IMR-90 (cell line): ENCODE measurements around the gene ZNF622. TPM values are rescaled to one million over a fixed set of nuclear protein-coding genes. Genes with fewer than 3 reads are reported as not detected.

Source experiments
- ATAC-seq: fragments of 200-7000 bp; cut with Tn5 transposase; 2 replicates; pipeline ENCODE4 v1.9.1; 2020; ENCODE audit warnings: low read depth, mild to moderate bottlenecking, moderate library complexity
- BruUV-seq: library from RNA; stranded (reverse); fragments of 400-500 nt; replicated peaks from 2 replicates; lab custom pipeline; 2021; lab: Mats Ljungman, UMichigan
- CTCF ChIA-PET: fragments of 300-600 bp; formaldehyde crosslinking; extraction: SDS; loops from one replicate; lab custom pipeline; 2021; ENCODE audit warnings: antibody characterized with exemption; lab: Yijun Ruan, JAX
- POLR2A ChIA-PET: fragments of 300-600 bp; sonication (Branson Sonifier 250); formaldehyde crosslinking; loops from one replicate; lab custom pipeline; 2022; ENCODE audit warnings: antibody characterized with exemption; ENCODE audit not compliant: unreplicated experiment; lab: Charles Lee
- DNase-seq: peaks from one replicate; pipeline ENCODE4 v3.0.0; 2013
- H2AFZ ChIP-seq: replicated peaks from 2 replicates; pipeline ENCODE3; 2013; ENCODE audit warnings: low read length, mild to moderate bottlenecking; ENCODE audit not compliant: poor library complexity
- H2AK5ac ChIP-seq: 2 replicates; pipeline ENCODE4 v1.6.1; 2013; ENCODE audit warnings: low read depth, low read length, inconsistent platforms
- H2AK9ac ChIP-seq: replicated peaks from 2 replicates; pipeline ENCODE3; 2013; ENCODE audit warnings: mild to moderate bottlenecking, low read depth, low read length, moderate library complexity; ENCODE audit not compliant: poor library complexity
- H2BK120ac ChIP-seq: 2 replicates; pipeline ENCODE4 v1.6.1; 2013; ENCODE audit warnings: low read depth, low read length, inconsistent platforms
- H2BK15ac ChIP-seq: 3 replicates; pipeline ENCODE4 v1.6.1; 2013; ENCODE audit warnings: low read depth, low read length, inconsistent platforms
- H2BK20ac ChIP-seq: 2 replicates; pipeline ENCODE4 v1.6.1; 2013; ENCODE audit warnings: low read depth, mild to moderate bottlenecking, inconsistent platforms, low read length, moderate library complexity
- H2BK5ac ChIP-seq: 2 replicates; pipeline ENCODE4 v1.6.1; 2013; ENCODE audit warnings: mild to moderate bottlenecking, low read depth, low read length, inconsistent platforms; ENCODE audit not compliant: poor library complexity, severe bottlenecking
- H3K14ac ChIP-seq: replicated peaks from 2 replicates; pipeline ENCODE4 v1.6.1; 2013; ENCODE audit warnings: low read depth, low read length, inconsistent platforms
- H3K18ac ChIP-seq: 2 replicates; pipeline ENCODE4 v1.6.1; 2013; ENCODE audit warnings: low read depth, low read length, control low read depth
- H3K23ac ChIP-seq: 2 replicates; pipeline ENCODE4 v1.6.1; 2013; ENCODE audit warnings: low read depth, low read length, inconsistent platforms
- H3K27ac ChIP-seq: 2 replicates; pipeline ENCODE4 v1.5.1; 2013; ENCODE audit warnings: mild to moderate bottlenecking, control low read depth, low read length; ENCODE audit not compliant: insufficient read depth
- H3K27me3 ChIP-seq: 2 replicates; pipeline ENCODE4 v1.6.1; 2013; ENCODE audit warnings: low read length; ENCODE audit not compliant: control insufficient read depth, insufficient read depth
- H3K36me3 ChIP-seq: 2 replicates; pipeline ENCODE4 v1.6.1; 2013; ENCODE audit warnings: low read length, mixed read lengths; ENCODE audit not compliant: control insufficient read depth, insufficient read depth
- H3K4ac ChIP-seq: 2 replicates; pipeline ENCODE4 v1.6.1; 2013; ENCODE audit warnings: low read depth, low read length, inconsistent platforms
- H3K4me1 ChIP-seq: 2 replicates; pipeline ENCODE4 v1.6.1; 2013; ENCODE audit warnings: low read length, mixed read lengths; ENCODE audit not compliant: control insufficient read depth, insufficient read depth
- H3K4me2 ChIP-seq: 2 replicates; pipeline ENCODE4 v1.6.1; 2013; ENCODE audit warnings: low read depth, mild to moderate bottlenecking, control low read depth, low read length, moderate library complexity
- H3K4me3 ChIP-seq: 2 replicates; pipeline ENCODE4 v1.5.1; 2013; ENCODE audit warnings: low read depth, mild to moderate bottlenecking, control low read depth, low read length, moderate library complexity; ENCODE audit not compliant: insufficient read depth
- H3K56ac ChIP-seq: 2 replicates; pipeline ENCODE4 v1.6.1; 2013; ENCODE audit warnings: low read length, inconsistent platforms; ENCODE audit not compliant: insufficient read depth; ENCODE audit errors: extremely low read depth
- H3K79me1 ChIP-seq, 2 experiments: 2 replicates each; pipeline ENCODE4 v1.6.1; 2013; ENCODE audit warnings: low read length in 2 of 2, inconsistent platforms in 1 of 2, low read depth in 1 of 2
- H3K9ac ChIP-seq: 2 replicates; pipeline ENCODE4 v1.6.1; 2013; ENCODE audit warnings: low read depth, low read length, control low read depth
- H3K9me1 ChIP-seq: 2 replicates; pipeline ENCODE4 v1.6.1; 2013; ENCODE audit warnings: low read length, inconsistent platforms; ENCODE audit not compliant: insufficient read depth
- H3K9me3 ChIP-seq: 2 replicates; pipeline ENCODE4 v1.6.1; 2013; ENCODE audit warnings: low read length; ENCODE audit not compliant: control insufficient read depth, insufficient read depth
- H4K20me1 ChIP-seq: 2 replicates; pipeline ENCODE4 v1.6.1; 2013; ENCODE audit warnings: low read length, inconsistent platforms; ENCODE audit not compliant: insufficient read depth
- H4K5ac ChIP-seq: 2 replicates; pipeline ENCODE4 v1.6.1; 2013; ENCODE audit warnings: mild to moderate bottlenecking, low read depth, low read length, control low read depth
- H4K8ac ChIP-seq, 2 experiments: 2 replicates each; pipeline ENCODE4 v1.6.1; 2013; ENCODE audit warnings: low read depth in 2 of 2, low read length in 2 of 2, control low read depth in 1 of 2, inconsistent platforms in 1 of 2
- H4K91ac ChIP-seq: 2 replicates; pipeline ENCODE4 v1.6.1; 2013; ENCODE audit warnings: low read depth, low read length, inconsistent platforms; ENCODE audit not compliant: insufficient read depth
- BHLHE40 ChIP-seq: fragments of 150-350 bp; IDR thresholded peaks from 2 replicates; pipeline ENCODE4 v1.6.1; 2016; ENCODE audit warnings: mild to moderate bottlenecking, low read depth, low read length
- CEBPB ChIP-seq: IDR thresholded peaks from 2 replicates; pipeline ENCODE4 v1.6.1; 2012; ENCODE audit warnings: low read depth, low read length, improper control_type of control experiment
- CHD1 ChIP-seq: IDR thresholded peaks from 2 replicates; pipeline ENCODE4 v1.6.1; 2012; ENCODE audit warnings: low read depth, low read length, improper control_type of control experiment
- FOS ChIP-seq: fragments of 150-350 bp; IDR thresholded peaks from 2 replicates; pipeline ENCODE4 v1.6.1; 2016; ENCODE audit warnings: low read depth, low read length
- MAFK ChIP-seq: IDR thresholded peaks from 2 replicates; pipeline ENCODE4 v1.6.1; 2012; ENCODE audit warnings: low read depth, low read length, improper control_type of control experiment
- MXI1 ChIP-seq: IDR thresholded peaks from 2 replicates; pipeline ENCODE4 v1.6.1; 2012; ENCODE audit warnings: low read depth, mild to moderate bottlenecking, low read length, moderate library complexity, borderline replicate concordance
- NFE2L2 ChIP-seq: fragments of 150-350 bp; IDR thresholded peaks from 2 replicates; pipeline ENCODE4 v1.6.1; 2016; ENCODE audit warnings: low read depth, mild to moderate bottlenecking, low read length
- RCOR1 ChIP-seq: IDR thresholded peaks from 2 replicates; pipeline ENCODE4 v1.6.1; 2012; ENCODE audit warnings: mild to moderate bottlenecking, low read length, improper control_type of control experiment; ENCODE audit not compliant: insufficient replicate concordance
- RFX5 ChIP-seq: IDR thresholded peaks from 2 replicates; pipeline ENCODE4 v1.8.0; 2012; ENCODE audit warnings: low read depth, mild to moderate bottlenecking, low read length, moderate library complexity
- WGBS, 2 experiments: methylation state at CpG; one replicate each; pipeline versions ENCODE4 v1.1.5 to v1.1.7; 2013; ENCODE audit warnings: missing lambda C conversion rate in 2 of 2; ENCODE audit not compliant: insufficient read length in 1 of 2; ENCODE audit errors: extremely low coverage in 2 of 2; 5-methylcytosine and 5-hydroxymethylcytosine counted together
- dilution Hi-C: fragments of 300-500 bp; cut with HindIII; formaldehyde crosslinking; loops from one replicate; pipeline ENCODE4 v1.14.3; 2018; ENCODE audit warnings: low sequenced_read_pairs; ENCODE audit not compliant: unreplicated experiment
- in situ Hi-C: fragments of 300-500 bp; cut with MboI; formaldehyde crosslinking; loops from 3 replicates; pipeline ENCODE4 v1.14.3; 2019; ENCODE audit warnings: low sequenced_read_pairs, inconsistent platforms, mixed read lengths
- intact Hi-C: fragments of 100-400 bp; cut with micrococcal nuclease; formaldehyde crosslinking; loops from 2 replicates; pipeline ENCODE4 v1.10.0; 2022
- polyA plus RNA-seq, 3 experiments: library from polyadenylated mRNA; depleted of rRNA; stranded (reverse); fragments of >200 nt; gene quantifications; 2 replicates each; pipeline ENCODE4 v1.2.3, GENCODE V29; 2012; ENCODE audit warnings: low replicate concordance in 1 of 3
- total RNA-seq: library from RNA; depleted of rRNA; stranded (reverse); fragments of >200 nt; gene quantifications from 2 replicates; pipeline ENCODE4 v1.2.3, GENCODE V29; 2012
- TF ChIP-seq, protein P1 (sequence below): fragments of 150-350 bp; IDR thresholded peaks from 2 replicates; pipeline ENCODE4 v1.6.1; 2016; ENCODE audit warnings: low read depth, mild to moderate bottlenecking, low read length, moderate library complexity, borderline replicate concordance
- TF ChIP-seq, protein P2 (sequence below): conservative IDR thresholded peaks from 2 replicates; pipeline ENCODE4 v1.5.1; 2012; ENCODE audit warnings: mild to moderate bottlenecking, low read depth, low read length, improper control_type of control experiment

ZNF622 gene
- total and polyA plus RNA-seq, 2 of the 4 experiments (the other 2 are of a cell fraction): 19.5 to 49.3 TPM

GRCh38 chr5:16490911-16491310 is 25.3 kb upstream of the ZNF622 start:
- intact Hi-C loops (no loop called here), dilution Hi-C loops (no loop called here), in situ Hi-C loops (loop anchor here (25.0 kb wide), 1 partner anchor 1821 kb away; no protein-coding TSS in a partner anchor)
- Histone ChIP-seq H3K18ac (no peak overlapping the region), H3K79me1 (no peaks in the 10 kb centered on the region), H4K20me1 (no peaks in the 10 kb centered on the region), H2AK9ac (no peak overlapping the region), H4K91ac (no peak overlapping the region), H3K36me3 (no peaks in the 10 kb centered on the region), H3K9ac (no peak overlapping the region), H2BK20ac (no peak overlapping the region), H3K14ac (no peak overlapping the region), H3K56ac (no peak overlapping the region), H3K4me2 (no peak overlapping the region), H2BK5ac (no peak overlapping the region), H4K5ac (no peak overlapping the region), H3K4ac (no peak overlapping the region), H3K4me3 (no peak overlapping the region), H2BK15ac (no peak overlapping the region), H2AK5ac (no peak overlapping the region), H3K9me1 (no peaks in the 10 kb centered on the region), H3K27me3 (peaks cover 26% of the 10 kb centered on the region), H4K8ac (no peak overlapping the region), H2BK120ac (no peak overlapping the region), H3K27ac (no peak overlapping the region), H3K4me1 (no peaks in the 10 kb centered on the region), H3K23ac (no peak overlapping the region), H3K9me3 (peaks cover 3% of the 10 kb centered on the region; the same call in 1 of the 2 replicates), H2AFZ (no peak overlapping the region)
- POLR2A ChIA-PET: no interaction called here
- ATAC-seq (no peak), DNase-seq (no peak)
- WGBS, 2 experiments: 57% methylated on average over 1 of the region's 8 CpGs; no CpG with 5 or more reads in 1 of the 2 experiments
- TF ChIP-seq, protein P1, sequence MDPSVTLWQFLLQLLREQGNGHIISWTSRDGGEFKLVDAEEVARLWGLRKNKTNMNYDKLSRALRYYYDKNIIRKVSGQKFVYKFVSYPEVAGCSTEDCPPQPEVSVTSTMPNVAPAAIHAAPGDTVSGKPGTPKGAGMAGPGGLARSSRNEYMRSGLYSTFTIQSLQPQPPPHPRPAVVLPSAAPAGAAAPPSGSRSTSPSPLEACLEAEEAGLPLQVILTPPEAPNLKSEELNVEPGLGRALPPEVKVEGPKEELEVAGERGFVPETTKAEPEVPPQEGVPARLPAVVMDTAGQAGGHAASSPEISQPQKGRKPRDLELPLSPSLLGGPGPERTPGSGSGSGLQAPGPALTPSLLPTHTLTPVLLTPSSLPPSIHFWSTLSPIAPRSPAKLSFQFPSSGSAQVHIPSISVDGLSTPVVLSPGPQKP: no peak
- TF ChIP-seq RFX5: no peak
- TF ChIP-seq MAFK: no peak
- TF ChIP-seq, protein P2, sequence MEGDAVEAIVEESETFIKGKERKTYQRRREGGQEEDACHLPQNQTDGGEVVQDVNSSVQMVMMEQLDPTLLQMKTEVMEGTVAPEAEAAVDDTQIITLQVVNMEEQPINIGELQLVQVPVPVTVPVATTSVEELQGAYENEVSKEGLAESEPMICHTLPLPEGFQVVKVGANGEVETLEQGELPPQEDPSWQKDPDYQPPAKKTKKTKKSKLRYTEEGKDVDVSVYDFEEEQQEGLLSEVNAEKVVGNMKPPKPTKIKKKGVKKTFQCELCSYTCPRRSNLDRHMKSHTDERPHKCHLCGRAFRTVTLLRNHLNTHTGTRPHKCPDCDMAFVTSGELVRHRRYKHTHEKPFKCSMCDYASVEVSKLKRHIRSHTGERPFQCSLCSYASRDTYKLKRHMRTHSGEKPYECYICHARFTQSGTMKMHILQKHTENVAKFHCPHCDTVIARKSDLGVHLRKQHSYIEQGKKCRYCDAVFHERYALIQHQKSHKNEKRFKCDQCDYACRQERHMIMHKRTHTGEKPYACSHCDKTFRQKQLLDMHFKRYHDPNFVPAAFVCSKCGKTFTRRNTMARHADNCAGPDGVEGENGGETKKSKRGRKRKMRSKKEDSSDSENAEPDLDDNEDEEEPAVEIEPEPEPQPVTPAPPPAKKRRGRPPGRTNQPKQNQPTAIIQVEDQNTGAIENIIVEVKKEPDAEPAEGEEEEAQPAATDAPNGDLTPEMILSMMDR: no peak
- TF ChIP-seq RCOR1: no peak
- TF ChIP-seq CEBPB: no peak
- TF ChIP-seq CHD1: no peak
- no peak for TF ChIP-seq FOS
- no peak for TF ChIP-seq BHLHE40
- no peak for TF ChIP-seq MXI1
- no peak for TF ChIP-seq NFE2L2
- no TSS peak for BruUV-seq
- CTCF ChIA-PET: interaction anchor here (0.6 to 2.4 kb wide), 4 partner anchors 54 to 173 kb away, joined by 3 to 11 read pairs (median 6); no protein-coding TSS in a partner anchor
